Loucy (cell line): ENCODE results near the gene ZBTB16.

Source experiments
- H2AFZ ChIP-seq: fragments of 200-600 bp; sonication (generic); 2 replicates; pipeline ENCODE4 v1.6.0; 2016; ENCODE audit warnings: antibody characterized with exemption, mild to moderate bottlenecking, low read length, moderate library complexity
- H3F3A ChIP-seq: fragments of 200-600 bp; 2 replicates; pipeline ENCODE4 v1.6.0; 2016; ENCODE audit warnings: antibody characterized with exemption, low read depth, mild to moderate bottlenecking
- H3K27me3 ChIP-seq: fragments of 200-600 bp; sonication (generic); 2 replicates; pipeline ENCODE4 v1.6.1; 2014; ENCODE audit warnings: low read length, mild to moderate bottlenecking; ENCODE audit not compliant: insufficient read depth, poor library complexity, severe bottlenecking
- H3K36me3 ChIP-seq: fragments of 200-600 bp; sonication (generic); 2 replicates; pipeline ENCODE4 v1.6.1; 2016; ENCODE audit warnings: low read length; ENCODE audit not compliant: insufficient read depth
- H3K4me1 ChIP-seq: fragments of 200-600 bp; sonication (generic); 2 replicates; pipeline ENCODE4 v1.5.1; 2014; ENCODE audit warnings: low read length, mild to moderate bottlenecking; ENCODE audit not compliant: insufficient read depth, poor library complexity, severe bottlenecking
- H3K4me2 ChIP-seq: fragments of 200-600 bp; sonication (generic); 2 replicates; pipeline ENCODE4 v1.6.0; 2014; ENCODE audit warnings: antibody characterized with exemption, low read length, low read depth, mild to moderate bottlenecking; ENCODE audit not compliant: poor library complexity, severe bottlenecking
- H3K4me3 ChIP-seq: fragments of 200-600 bp; sonication (generic); 2 replicates; pipeline ENCODE4 v1.5.1; 2014; ENCODE audit warnings: low read length, mild to moderate bottlenecking, mixed read lengths; ENCODE audit not compliant: poor library complexity, severe bottlenecking
- H3K79me2 ChIP-seq: fragments of 200-600 bp; sonication (generic); 2 replicates; pipeline ENCODE4 v1.6.1; 2014; ENCODE audit warnings: low read length; ENCODE audit not compliant: insufficient read depth
- H3K9ac ChIP-seq: fragments of 200-600 bp; sonication (generic); 2 replicates; pipeline ENCODE4 v1.6.0; 2014; ENCODE audit warnings: mild to moderate bottlenecking, low read depth, low read length, moderate library complexity; ENCODE audit not compliant: poor library complexity, severe bottlenecking
- H3K9me2 ChIP-seq: fragments of 200-600 bp; sonication (generic); replicated peaks from 2 replicates; pipeline ENCODE4 v1.6.1; 2016; ENCODE audit warnings: low read depth, low read length, mixed read lengths
- H3K9me3 ChIP-seq: fragments of 200-600 bp; sonication (generic); 2 replicates; pipeline ENCODE4 v1.6.1; 2014; ENCODE audit warnings: mild to moderate bottlenecking, antibody characterized with exemption, low read length, low read depth; ENCODE audit not compliant: insufficient read depth
- H4K20me1 ChIP-seq: fragments of 200-600 bp; sonication (generic); 2 replicates; pipeline ENCODE4 v1.6.0; 2014; ENCODE audit warnings: antibody characterized with exemption, low read length, mild to moderate bottlenecking; ENCODE audit not compliant: insufficient read depth, poor library complexity, severe bottlenecking
- EZH2phosphoT487 ChIP-seq: fragments of 200-600 bp; IDR thresholded peaks from 2 replicates; pipeline ENCODE4 v1.6.1; 2018; ENCODE audit warnings: antibody characterized with exemption, mild to moderate bottlenecking, moderate library complexity, borderline replicate concordance
- TF ChIP-seq, protein P1 (sequence below): fragments of 200-600 bp; sonication (generic); conservative IDR thresholded peaks from 2 replicates; pipeline ENCODE4 v1.5.1; 2014; ENCODE audit warnings: mild to moderate bottlenecking, antibody characterized with exemption, low read length

ZBTB16 gene

DNA sequence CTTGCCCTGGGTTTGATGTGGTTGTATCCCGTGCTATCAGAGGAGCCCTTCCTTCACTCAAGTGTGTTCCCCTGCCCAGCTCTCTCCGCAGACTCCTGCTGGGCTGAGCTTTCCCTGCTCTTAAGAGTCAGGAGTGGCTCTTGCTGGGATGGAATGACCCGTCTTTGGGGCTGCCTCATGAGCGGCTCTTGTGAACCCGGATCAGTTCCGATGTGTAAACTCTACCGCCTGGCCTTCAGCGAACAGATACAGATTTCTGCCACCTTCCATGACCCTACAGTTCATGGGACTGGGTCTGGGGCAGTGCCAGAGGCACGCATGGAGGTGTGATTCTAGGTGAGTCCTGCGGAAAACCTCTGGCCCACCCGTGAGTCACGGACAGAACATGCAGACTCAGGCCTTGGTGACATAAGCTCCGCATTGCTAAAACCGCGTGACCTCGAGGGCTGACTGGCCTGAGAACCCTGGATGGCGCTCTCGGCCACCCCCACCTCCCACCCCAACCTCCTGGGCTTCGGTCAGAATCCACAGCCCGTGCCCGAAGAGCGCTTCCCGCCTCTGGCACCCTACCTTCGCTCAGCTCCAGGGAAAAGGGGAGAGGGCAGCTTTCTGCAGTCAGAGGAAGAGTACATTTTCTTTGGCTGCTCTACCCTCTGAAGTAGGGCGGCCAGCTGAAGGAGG lies 1.3 kb upstream of the ZBTB16 start:
- no peak overlapping the region for H3K4me3 ChIP-seq
- TF ChIP-seq, protein P1, sequence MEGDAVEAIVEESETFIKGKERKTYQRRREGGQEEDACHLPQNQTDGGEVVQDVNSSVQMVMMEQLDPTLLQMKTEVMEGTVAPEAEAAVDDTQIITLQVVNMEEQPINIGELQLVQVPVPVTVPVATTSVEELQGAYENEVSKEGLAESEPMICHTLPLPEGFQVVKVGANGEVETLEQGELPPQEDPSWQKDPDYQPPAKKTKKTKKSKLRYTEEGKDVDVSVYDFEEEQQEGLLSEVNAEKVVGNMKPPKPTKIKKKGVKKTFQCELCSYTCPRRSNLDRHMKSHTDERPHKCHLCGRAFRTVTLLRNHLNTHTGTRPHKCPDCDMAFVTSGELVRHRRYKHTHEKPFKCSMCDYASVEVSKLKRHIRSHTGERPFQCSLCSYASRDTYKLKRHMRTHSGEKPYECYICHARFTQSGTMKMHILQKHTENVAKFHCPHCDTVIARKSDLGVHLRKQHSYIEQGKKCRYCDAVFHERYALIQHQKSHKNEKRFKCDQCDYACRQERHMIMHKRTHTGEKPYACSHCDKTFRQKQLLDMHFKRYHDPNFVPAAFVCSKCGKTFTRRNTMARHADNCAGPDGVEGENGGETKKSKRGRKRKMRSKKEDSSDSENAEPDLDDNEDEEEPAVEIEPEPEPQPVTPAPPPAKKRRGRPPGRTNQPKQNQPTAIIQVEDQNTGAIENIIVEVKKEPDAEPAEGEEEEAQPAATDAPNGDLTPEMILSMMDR, result no peak
- TF ChIP-seq EZH2phosphoT487, result no peak

DNA sequence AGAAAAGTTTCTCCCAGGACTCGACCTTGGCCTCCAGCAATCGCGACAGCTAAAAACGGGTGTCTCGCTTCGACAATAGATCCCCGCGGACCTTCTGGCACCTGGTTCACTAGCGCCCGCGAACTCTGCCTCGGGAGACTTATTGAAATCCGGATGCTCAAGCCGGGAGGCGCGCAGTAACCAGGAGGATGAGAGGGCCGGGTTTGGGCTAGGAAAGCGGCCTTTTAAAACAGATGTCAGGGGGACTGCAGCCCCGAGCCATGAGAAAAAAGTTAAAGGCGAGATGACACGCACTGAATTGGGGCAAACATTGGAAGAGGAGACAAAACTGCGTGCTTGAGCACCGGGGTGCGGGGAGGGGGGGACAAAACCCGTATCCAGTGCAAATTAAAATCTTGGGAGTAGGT lies 637 bp upstream of the ZBTB16 start:
- Histone ChIP-seq H3K27me3 (no peaks in the 10 kb centered on the region), H3K36me3 (no peaks in the 10 kb centered on the region), H3K9ac (no peak overlapping the region), H3F3A (no peaks in the 10 kb centered on the region), H3K4me1 (peaks cover 14% of the 10 kb centered on the region), H3K79me2 (no peaks in the 10 kb centered on the region), H4K20me1 (no peaks in the 10 kb centered on the region), H3K9me2 (no peaks in the 10 kb centered on the region), H3K4me3 (no peak overlapping the region), H3K9me3 (no peaks in the 10 kb centered on the region), H2AFZ (no peak overlapping the region), H3K4me2 (no peak overlapping the region)
- no peak for TF ChIP-seq EZH2phosphoT487
- TF ChIP-seq, protein P1, result no peak

More for the DNA sequence above, 1.3 kb upstream of the ZBTB16 start:
- Histone ChIP-seq H3K27me3 (no peaks in the 10 kb centered on the region), H3K79me2 (no peaks in the 10 kb centered on the region), H3K4me2 (no peak overlapping the region), H3K9me3 (no peaks in the 10 kb centered on the region), H3K9me2 (no peaks in the 10 kb centered on the region), H3K36me3 (no peaks in the 10 kb centered on the region), H3F3A (no peaks in the 10 kb centered on the region), H3K9ac (no peak overlapping the region), H4K20me1 (no peaks in the 10 kb centered on the region), H3K4me1 (peaks cover 14% of the 10 kb centered on the region), H2AFZ (no peak overlapping the region)

DNA sequence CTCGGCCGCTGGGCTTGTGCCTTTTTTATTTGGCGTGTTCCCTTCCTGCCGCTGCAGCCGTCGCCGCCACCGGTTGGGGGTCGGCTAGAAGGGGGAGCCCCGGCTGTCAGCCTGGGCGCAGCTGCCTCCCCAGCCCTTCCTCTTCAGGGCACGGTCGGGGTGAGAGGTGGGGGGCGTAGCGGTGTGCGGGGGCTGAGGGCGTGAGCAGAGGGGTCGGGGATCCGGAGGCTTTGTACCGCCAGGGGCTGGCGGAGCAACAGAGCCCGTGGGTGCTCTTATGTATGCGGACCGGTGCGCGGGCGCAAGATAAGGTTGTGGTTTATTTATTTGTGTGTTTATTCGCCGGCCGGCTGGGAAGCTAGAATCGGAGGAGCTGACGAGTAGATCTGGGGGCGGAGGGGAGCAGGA lies 477 bp downstream of the ZBTB16 start:
- Histone ChIP-seq H2AFZ (no peak overlapping the region), H3K9ac (no peak overlapping the region), H3F3A (no peaks in the 10 kb centered on the region), H3K4me3 (no peak overlapping the region), H3K9me3 (no peaks in the 10 kb centered on the region), H3K4me2 (no peak overlapping the region), H3K79me2 (no peaks in the 10 kb centered on the region), H4K20me1 (no peaks in the 10 kb centered on the region), H3K9me2 (no peaks in the 10 kb centered on the region), H3K36me3 (no peaks in the 10 kb centered on the region), H3K4me1 (peaks cover 14% of the 10 kb centered on the region), H3K27me3 (no peaks in the 10 kb centered on the region)
- TF ChIP-seq, protein P1, result no peak
- TF ChIP-seq EZH2phosphoT487, result no peak
